Right lobe of liver (tissue), 4 donors: ENCODE data around the gene AMPD3.

Experiments
- CTCF ChIP-seq, 4 donors: fragments of 200-600 bp in 3 of 4; fragments of 450-650 bp in 1 of 4; IDR thresholded peaks; one replicate each; pipeline versions ENCODE4 v1.5.1 to v1.8.0; 2016 to 2022; ENCODE audit warnings: antibody characterized with exemption in 4 of 4, mild to moderate bottlenecking in 2 of 4
- POLR2A ChIP-seq: fragments of 450-650 bp; IDR thresholded peaks from one replicate; pipeline ENCODE4 v1.6.1; 2017; ENCODE audit warnings: antibody characterized with exemption, mild to moderate bottlenecking
- donor health status: DM: no; HTN: no; CAD: no.
- donor health status: DM: no; HTN: no; CAD: no.
- donor health status: DM: no; HTN: yes; CAD: no.

GRCh38 chr11:10432493-10432892 is 22.6 kb upstream of the AMPD3 start:
- TF ChIP-seq POLR2A: no peak
- TF ChIP-seq CTCF (IDR thresholded peaks at IDR 0.05): no peak
